ENCODE data around the gene COL18A1.

Gene COL18A1

DNA sequence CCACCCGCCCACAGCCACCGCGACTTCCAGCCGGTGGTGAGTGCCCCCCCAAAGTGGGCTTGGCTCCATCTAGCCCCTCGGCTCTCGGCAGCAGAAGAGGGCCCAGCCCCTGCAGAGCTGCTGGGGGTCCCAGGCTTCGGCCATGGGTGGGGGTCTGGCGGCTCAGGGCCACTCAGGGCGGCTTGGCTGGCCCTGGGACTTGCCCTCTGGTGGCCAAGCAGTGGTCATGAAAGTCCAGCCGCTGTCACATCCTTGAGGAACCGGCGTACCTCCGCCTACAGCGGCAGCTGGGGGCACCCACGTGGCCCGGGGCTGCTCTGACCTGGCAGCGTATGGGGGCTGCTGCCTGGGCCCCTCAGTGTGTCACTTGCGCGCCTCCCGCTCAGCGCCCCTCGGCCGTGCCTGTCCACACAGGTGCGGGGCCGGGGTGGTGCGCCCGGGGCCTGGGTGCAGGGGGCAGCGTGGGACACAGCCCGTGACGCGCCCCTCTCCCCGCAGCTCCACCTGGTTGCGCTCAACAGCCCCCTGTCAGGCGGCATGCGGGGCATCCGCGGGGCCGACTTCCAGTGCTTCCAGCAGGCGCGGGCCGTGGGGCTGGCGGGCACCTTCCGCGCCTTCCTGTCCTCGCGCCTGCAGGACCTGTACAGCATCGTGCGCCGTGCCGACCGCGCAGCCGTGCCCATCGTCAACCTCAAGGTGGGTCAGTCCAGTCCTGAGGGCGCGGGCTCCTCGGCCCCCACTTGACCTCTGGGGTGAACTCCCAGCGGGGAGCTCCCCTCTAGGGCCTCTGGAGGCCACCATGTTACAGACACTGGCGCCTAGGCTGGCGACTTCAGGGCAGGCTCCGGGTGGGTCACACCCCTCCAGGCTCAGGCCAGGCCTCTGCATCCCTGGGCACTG lies 104.9 kb downstream of the COL18A1 start:
- DNase-seq: no peak

GRCh38 chr21:45510466-45510955 lies 105.5 kb downstream of the COL18A1 start:
- DNase-seq: no peak

- no peak for DNase-seq
These were observed 106.0 kb downstream of the COL18A1 start for GRCh38 chr21:45511007-45511406.

DNA sequence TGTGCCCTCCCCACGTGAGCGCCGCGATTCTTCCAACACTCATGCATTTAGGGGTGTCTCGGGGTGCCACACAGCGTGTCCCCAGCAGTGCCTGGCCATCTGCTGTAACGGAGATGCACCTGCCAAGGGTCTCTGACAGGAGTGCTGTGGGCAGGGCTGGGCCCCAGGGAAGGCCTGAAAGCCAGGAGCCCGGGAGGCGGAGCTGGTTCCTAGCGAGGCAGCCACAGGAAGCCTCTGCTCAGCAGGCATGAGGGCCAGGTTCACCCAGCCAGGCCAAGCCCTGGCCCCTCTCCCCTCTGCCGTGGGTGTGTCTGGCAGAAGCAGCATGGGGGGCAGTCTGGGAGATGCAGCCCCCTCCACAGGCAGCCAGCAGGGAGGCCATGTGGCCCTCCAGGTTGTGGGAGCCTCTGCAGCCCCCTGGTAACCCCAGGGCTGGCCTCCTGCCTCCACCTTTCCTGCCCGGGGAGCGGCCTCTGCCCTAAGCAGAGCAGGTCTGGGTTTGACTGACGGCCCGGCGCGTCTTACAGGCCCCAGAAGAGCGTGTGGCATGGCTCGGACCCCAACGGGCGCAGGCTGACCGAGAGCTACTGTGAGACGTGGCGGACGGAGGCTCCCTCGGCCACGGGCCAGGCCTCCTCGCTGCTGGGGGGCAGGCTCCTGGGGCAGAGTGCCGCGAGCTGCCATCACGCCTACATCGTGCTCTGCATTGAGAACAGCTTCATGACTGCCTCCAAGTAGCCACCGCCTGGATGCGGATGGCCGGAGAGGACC lies 106.9 kb downstream of the COL18A1 start:
- DNase-seq: no peak

GRCh38 chr21:45512626-45513002 lies 107.6 kb downstream of the COL18A1 start:
- no peak for DNase-seq

GRCh38 chr21:45513003-45513717 lies 108.2 kb downstream of the COL18A1 start:
- no peak for DNase-seq

DNA sequence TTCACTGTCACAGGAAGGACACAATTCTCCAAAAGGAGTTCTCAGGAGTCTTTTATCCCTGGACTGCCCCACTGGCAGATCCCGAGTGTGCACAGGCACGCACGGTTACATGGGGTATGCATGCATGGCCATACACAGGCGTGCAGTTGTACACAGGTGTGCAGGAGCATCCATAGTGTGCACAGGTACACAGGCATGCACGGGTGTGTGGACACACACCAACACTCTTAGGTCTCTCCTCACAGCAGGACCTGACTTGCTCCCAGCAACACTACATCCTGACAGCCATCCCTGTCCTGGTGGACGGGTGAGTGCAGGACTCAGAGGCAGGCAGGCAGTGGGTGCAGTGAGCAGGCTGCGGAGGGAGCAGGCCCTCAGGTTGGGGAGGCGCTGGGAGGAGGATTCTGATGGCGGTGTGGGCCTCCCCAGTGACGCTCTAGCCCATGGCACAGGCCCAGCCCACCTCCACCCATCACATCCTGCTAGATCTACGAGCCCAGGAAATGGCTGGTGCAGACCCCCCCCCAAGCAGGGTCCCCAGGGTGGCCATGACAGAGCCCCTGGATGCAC lies 108.9 kb downstream of the COL18A1 start:
- no peak for DNase-seq

GRCh38 chr21:45514311-45515021 lies 109.5 kb downstream of the COL18A1 start:
- no peak for DNase-seq

- no peak for DNase-seq
These were observed 110.5 kb downstream of the COL18A1 start for GRCh38 chr21:45515241-45516061.

DNA sequence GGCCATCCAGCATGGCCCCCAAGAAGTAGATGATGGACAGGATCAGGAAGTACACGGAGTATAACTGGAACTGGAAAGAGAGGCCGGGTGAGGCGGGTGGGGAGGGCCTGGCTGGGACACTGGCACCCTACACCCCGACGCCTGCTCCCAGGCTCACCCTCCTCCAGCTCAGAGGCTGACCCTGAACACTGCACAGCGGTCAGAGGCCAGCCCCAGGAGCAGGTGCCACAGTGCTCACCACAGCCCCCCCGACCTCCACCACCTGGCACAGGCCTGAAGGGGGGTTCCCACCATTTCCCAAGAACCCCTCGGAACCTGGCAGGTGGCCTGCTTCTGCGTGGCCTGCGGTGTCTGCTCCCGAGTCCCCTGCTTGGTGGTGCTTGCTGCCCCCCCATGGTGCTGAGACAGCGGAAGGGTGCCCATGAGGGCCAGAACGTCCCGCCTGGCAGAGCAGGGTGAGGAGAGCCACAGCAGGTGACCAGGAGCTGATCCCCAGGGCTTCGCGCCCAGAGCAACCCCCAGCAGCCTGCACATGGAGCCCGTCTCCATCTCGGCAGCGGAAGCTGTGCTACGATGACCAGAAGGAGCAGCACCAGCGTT lies 111.2 kb downstream of the COL18A1 start:
- no peak for DNase-seq

GRCh38 chr21:45516671-45517151 lies 111.7 kb downstream of the COL18A1 start:
- no peak for DNase-seq

- DNase-seq: no peak
These were observed 112.5 kb downstream of the COL18A1 start for GRCh38 chr21:45517249-45518065.

GRCh38 chr21:45518742-45519141 lies 113.8 kb downstream of the COL18A1 start:
- DNase-seq: no peak

DNA sequence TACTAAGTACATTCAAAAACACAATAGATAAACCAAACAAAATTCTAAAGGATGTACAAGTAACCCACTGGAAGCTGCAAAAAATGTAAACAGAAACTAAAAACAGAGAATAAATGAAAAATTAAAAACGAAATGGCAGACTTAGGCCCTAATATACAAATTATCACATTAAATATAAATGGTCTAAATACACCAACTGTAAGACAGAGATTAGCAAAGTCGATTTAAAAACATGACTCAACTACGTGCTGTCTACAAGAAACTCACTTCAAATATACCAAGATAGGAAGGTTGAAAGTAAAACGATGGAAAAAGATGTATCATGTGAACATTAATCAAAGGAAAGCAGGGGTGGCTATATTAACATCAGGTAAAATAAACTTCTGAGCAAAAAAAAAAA lies 114.2 kb downstream of the COL18A1 start:
- no peak for DNase-seq

- no peak for DNase-seq
These were observed 116.3 kb downstream of the COL18A1 start for GRCh38 chr21:45521241-45521640.

- no peak for DNase-seq
These were observed 117.4 kb downstream of the COL18A1 start for GRCh38 chr21:45522381-45522780.

GRCh38 chr21:45522986-45523385 lies 118.0 kb downstream of the COL18A1 start:
- no peak for DNase-seq

GRCh38 chr21:45523411-45524101 lies 118.6 kb downstream of the COL18A1 start:
- no peak for DNase-seq

DNA sequence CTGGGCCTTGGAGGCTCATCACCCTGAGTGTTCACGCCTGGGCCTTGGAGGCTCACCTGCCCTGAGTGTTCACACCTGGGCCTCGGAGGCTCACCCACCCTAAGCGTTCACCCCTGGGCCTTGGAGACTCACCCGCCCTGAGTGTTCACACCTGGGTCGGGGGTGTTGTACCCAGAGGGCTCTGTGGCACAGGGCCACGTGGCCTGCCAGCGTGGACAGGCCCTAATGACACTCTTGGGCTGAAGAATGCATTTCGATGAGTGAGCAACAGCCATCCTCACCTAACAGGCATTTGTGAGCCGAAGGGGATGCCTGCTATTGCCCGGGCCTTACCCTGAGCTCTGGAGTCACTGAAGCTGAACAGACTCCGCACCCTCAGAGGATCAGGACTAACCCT lies 119.8 kb downstream of the COL18A1 start:
- DNase-seq: no peak
